Uterus (tissue), 4 donors: ENCODE results near the gene GJD2. TPM values are rescaled to one million over a fixed set of nuclear protein-coding genes. Genes with fewer than 3 reads are reported as not detected.

ENCODE experiments used
- DNase-seq, 2 donors: peaks; one replicate each; pipeline ENCODE4 v3.0.0-alpha.2; 2019 to 2020
- H3K27ac ChIP-seq, 2 donors: fragments of 200-600 bp; sonication (generic); 1 replicate in 1 of 2; 2 replicates in 1 of 2; pipeline ENCODE4 v1.5.1; 2016 to 2018
- H3K27me3 ChIP-seq, 2 donors: fragments of 200-600 bp; sonication (generic); one replicate each; pipeline ENCODE4 v1.5.1; 2018 to 2019; ENCODE audit warnings: control low read depth in 1 of 2
- H3K36me3 ChIP-seq, 2 donors: fragments of 200-600 bp; sonication (generic); one replicate each; pipeline ENCODE4 v1.5.1; 2019; ENCODE audit warnings: control low read depth in 1 of 2
- H3K4me1 ChIP-seq, 2 donors: fragments of 200-600 bp; sonication (generic); one replicate each; pipeline ENCODE4 v1.5.1; 2018 to 2019; ENCODE audit warnings: control low read depth in 1 of 2
- H3K4me3 ChIP-seq, 2 donors: fragments of 200-600 bp; sonication (generic); 1 replicate in 1 of 2; 2 replicates in 1 of 2; pipeline ENCODE4 v1.5.1; 2018 to 2019; ENCODE audit warnings: mild to moderate bottlenecking in 1 of 2
- H3K9me3 ChIP-seq, 2 donors: fragments of 200-600 bp; sonication (generic); one replicate each; pipeline ENCODE4 v1.5.1; 2019; ENCODE audit warnings: control low read depth in 1 of 2
- CTCF ChIP-seq, 4 experiments: fragments of 200-600 bp in 2 of 4; fragments of 450-650 bp in 2 of 4; sonication (generic) in 2 of 4; IDR thresholded peaks; one replicate each; pipeline ENCODE4 v1.5.1; 2016 to 2019; ENCODE audit warnings: antibody characterized with exemption in 4 of 4, mild to moderate bottlenecking in 2 of 4, moderate library complexity in 1 of 4
- POLR2A ChIP-seq, 2 donors: fragments of 450-650 bp; IDR thresholded peaks; one replicate each; pipeline ENCODE4 v1.6.1; 2016; ENCODE audit warnings: antibody characterized with exemption in 2 of 2, mild to moderate bottlenecking in 1 of 2, moderate library complexity in 1 of 2
- intact Hi-C: fragments of 100-400 bp; cut with DNase I; formaldehyde crosslinking; loops from one replicate; pipeline ENCODE4 v1.15.1; 2023; ENCODE audit warnings: low total_unique reads
- total RNA-seq, 4 donors: library from RNA; depleted of rRNA in 3 of 4; stranded (reverse); fragments of >200 nt in 3 of 4; gene quantifications; one replicate each; pipeline versions ENCODE4 v1.1.0 to v1.2.4, GENCODE V29; 2014 to 2023
- donor health status: DM: yes; HTN: yes; CAD: no.

GJD2 gene
- total RNA-seq, 4 donors from 2014 or later, result 0.14 TPM; not detected in 3

- Histone ChIP-seq H3K36me3 (no peaks in the 10 kb centered on the region), H3K4me1 (no peaks in the 10 kb centered on the region), H3K27ac (peak overlapping the region in 1 of 2 donors; percentile 6), H3K4me3 (no peak overlapping the region), H3K27me3 (no peaks in the 10 kb centered on the region), H3K9me3 (no peaks in the 10 kb centered on the region)
- peak in 1 of 2 donors; percentile 35 for DNase-seq
- intact Hi-C loops, result no loop called here
- TF ChIP-seq CTCF (IDR thresholded peaks at IDR 0.05) (no peak), POLR2A (IDR thresholded peaks at IDR 0.05) (no peak)
These were observed 44.6 kb upstream of the GJD2 start for GRCh38 chr15:34799149-34800101.

GRCh38 chr15:34796847-34797435 lies 42.1 kb upstream of the GJD2 start:
- intact Hi-C loops, result no loop called here
- TF ChIP-seq CTCF (IDR thresholded peaks at IDR 0.05) (no peak), POLR2A (IDR thresholded peaks at IDR 0.05) (no peak)
- Histone ChIP-seq H3K9me3 (no peaks in the 10 kb centered on the region), H3K4me1 (no peaks in the 10 kb centered on the region), H3K36me3 (no peaks in the 10 kb centered on the region), H3K27me3 (no peaks in the 10 kb centered on the region), H3K4me3 (no peak overlapping the region), H3K27ac (no peak overlapping the region)
- no peak for DNase-seq

- H3K4me3 ChIP-seq, result peak within 1 kb of the TSS in 1 of 2 donors; percentile 25
- H3K27me3 ChIP-seq, result no peaks in the 10 kb centered on the region
- intact Hi-C loops, result no loop called here
- H3K27ac ChIP-seq, result peak within 1 kb of the TSS in 1 of 2 donors; percentile 40
- no peaks in the 10 kb centered on the region for H3K4me1 ChIP-seq
- TF ChIP-seq POLR2A (IDR thresholded peaks at IDR 0.05) (no peak), CTCF (IDR thresholded peaks at IDR 0.05) (peak in 1 of 4 experiments; percentile 13)
- no peaks in the 10 kb centered on the region for H3K36me3 ChIP-seq
- H3K9me3 ChIP-seq, result no peaks in the 10 kb centered on the region
- peak; percentile 48 to 54 for DNase-seq
These were observed 40.7 kb upstream of the GJD2 start, which contains the start of gene ACTC1 for GRCh38 chr15:34795267-34796081. TSS of gene ACTC1 (minus strand) at chr15:34795549. CDS start at chr15:34794808, 741 bp downstream.

- TF ChIP-seq CTCF (IDR thresholded peaks at IDR 0.05) (no peak), POLR2A (IDR thresholded peaks at IDR 0.05) (no peak)
- intact Hi-C loops, result no loop called here
- Histone ChIP-seq H3K4me1 (no peaks in the 10 kb centered on the region), H3K36me3 (no peaks in the 10 kb centered on the region), H3K27ac (no peak overlapping the region), H3K4me3 (peak overlapping the region in 1 of 2 donors; percentile 25), H3K27me3 (no peaks in the 10 kb centered on the region), H3K9me3 (no peaks in the 10 kb centered on the region)
- DNase-seq, result no peak
These were observed 39.9 kb upstream of the GJD2 start for GRCh38 chr15:34794590-34795206.
